Measurements from ENCODE around the gene DNAJB2.

The DNAJB2 gene

GRCh38 chr2:219271021-219271420, 8.1 kb upstream of the DNAJB2 start:
- no peak for TF ChIP-seq GATA1 (IDR thresholded peaks at IDR 0.05; ENCODE audit: low read depth, low read length)
- no peak for TF ChIP-seq POLR2A (IDR thresholded peaks at IDR 0.05; ENCODE audit: low read length)
- DNase-seq: no peak

GRCh38 chr2:219272356-219272755, 6.8 kb upstream of the DNAJB2 start:
- DNase-seq: no peak
- no peak for TF ChIP-seq GATA1 (IDR thresholded peaks at IDR 0.05; ENCODE audit: low read depth, low read length)
- TF ChIP-seq POLR2A (IDR thresholded peaks at IDR 0.05; ENCODE audit: low read length): no peak

GRCh38 chr2:219272995-219273394, 6.2 kb upstream of the DNAJB2 start:
- peak in 1 of 2 experiments; percentile 52 for DNase-seq
- no peak for TF ChIP-seq GATA1 (IDR thresholded peaks at IDR 0.05; ENCODE audit: low read depth, low read length)
- TF ChIP-seq POLR2A (IDR thresholded peaks at IDR 0.05; ENCODE audit: low read length): no peak

- TF ChIP-seq GATA1 (IDR thresholded peaks at IDR 0.05; ENCODE audit: low read depth, low read length) (no peak), POLR2A (IDR thresholded peaks at IDR 0.05; ENCODE audit: low read length) (no peak)
- DNase-seq: no peak
Observed at GRCh38 chr2:219273937-219274336, 5.2 kb upstream of the DNAJB2 start.

- DNase-seq: no peak
- TF ChIP-seq GATA1 (IDR thresholded peaks at IDR 0.05; ENCODE audit: low read depth, low read length): no peak
- no peak for TF ChIP-seq POLR2A (IDR thresholded peaks at IDR 0.05; ENCODE audit: low read length)
Observed at GRCh38 chr2:219274361-219274921, 4.7 kb upstream of the DNAJB2 start.

- DNase-seq: peak; percentile 76 to 90
- TF ChIP-seq GATA1 (IDR thresholded peaks at IDR 0.05; ENCODE audit: low read depth, low read length): no peak
- TF ChIP-seq POLR2A (IDR thresholded peaks at IDR 0.05; ENCODE audit: low read length): no peak
Observed at GRCh38 chr2:219277703-219278654, 1.2 kb upstream of the DNAJB2 start.

GRCh38 chr2:219278655-219279150, 463 bp upstream of the DNAJB2 start:
- no peak for DNase-seq
- TF ChIP-seq POLR2A (IDR thresholded peaks at IDR 0.05; ENCODE audit: low read length) (no peak), GATA1 (IDR thresholded peaks at IDR 0.05; ENCODE audit: low read depth, low read length) (no peak)

GRCh38 chr2:219279916-219280516, 850 bp downstream of the DNAJB2 start:
- no peak for DNase-seq
- TF ChIP-seq GATA1 (IDR thresholded peaks at IDR 0.05; ENCODE audit: low read depth, low read length): no peak
- peak; percentile 50 for TF ChIP-seq POLR2A (IDR thresholded peaks at IDR 0.05; ENCODE audit: low read length)

- DNase-seq: no peak
Observed at GRCh38 chr2:219280651-219281050, 1.5 kb downstream of the DNAJB2 start.

GRCh38 chr2:219281588-219281987, 2.4 kb downstream of the DNAJB2 start:
- TF ChIP-seq GATA1 (IDR thresholded peaks at IDR 0.05; ENCODE audit: low read depth, low read length) (no peak), POLR2A (IDR thresholded peaks at IDR 0.05; ENCODE audit: low read length) (no peak)
- no peak for DNase-seq

More at GRCh38 chr2:219280651-219281050, 1.5 kb downstream of the DNAJB2 start:
- no peak for TF ChIP-seq GATA1 (IDR thresholded peaks at IDR 0.05; ENCODE audit: low read depth, low read length)
- no peak for TF ChIP-seq POLR2A (IDR thresholded peaks at IDR 0.05; ENCODE audit: low read length)

- DNase-seq: no peak
- no peak for TF ChIP-seq GATA1 (IDR thresholded peaks at IDR 0.05; ENCODE audit: low read depth, low read length)
- TF ChIP-seq POLR2A (IDR thresholded peaks at IDR 0.05; ENCODE audit: low read length): no peak
Observed at GRCh38 chr2:219282375-219282774, 3.2 kb downstream of the DNAJB2 start.

- no peak for TF ChIP-seq POLR2A (IDR thresholded peaks at IDR 0.05; ENCODE audit: low read length)
- TF ChIP-seq GATA1 (IDR thresholded peaks at IDR 0.05; ENCODE audit: low read depth, low read length): no peak
- DNase-seq: no peak
Observed at GRCh38 chr2:219282943-219283581, 3.9 kb downstream of the DNAJB2 start.

- DNase-seq: no peak
- no peak for TF ChIP-seq GATA1 (IDR thresholded peaks at IDR 0.05; ENCODE audit: low read depth, low read length)
- no peak for TF ChIP-seq POLR2A (IDR thresholded peaks at IDR 0.05; ENCODE audit: low read length)
Observed at GRCh38 chr2:219284501-219285372, 5.6 kb downstream of the DNAJB2 start.
